Aorta (tissue), 5 donors: ENCODE measurements around the gene CELF4. TPM values are rescaled to one million over a fixed set of nuclear protein-coding genes. Genes with fewer than 3 reads are reported as not detected.

Experiments used
- ATAC-seq: fragments of 200-7000 bp; cut with Tn5 transposase; one replicate; pipeline ENCODE4 v1.9.1; 2022; ENCODE audit warnings: moderate library complexity; ENCODE audit not compliant: low FRiP score
- DNase-seq, 2 donors: peaks; one replicate each; pipeline ENCODE4 v3.0.0-alpha.2; 2020
- H3K27ac ChIP-seq, 2 donors: one replicate each; pipeline ENCODE4 v1.5.1; 2013; ENCODE audit warnings: low read length in 2 of 2, mild to moderate bottlenecking in 2 of 2, moderate library complexity in 2 of 2, control low read depth in 1 of 2, inconsistent platforms in 1 of 2, low read depth in 1 of 2
- H3K27me3 ChIP-seq, 2 donors: one replicate each; pipeline ENCODE4 v1.6.1; 2013; ENCODE audit warnings: control low read depth in 1 of 2, low read length in 1 of 2, mild to moderate bottlenecking in 1 of 2, moderate library complexity in 1 of 2; ENCODE audit not compliant: insufficient read depth in 2 of 2, control insufficient read depth in 1 of 2
- H3K36me3 ChIP-seq, 2 donors: one replicate each; pipeline ENCODE4 v1.6.1; 2013; ENCODE audit warnings: control low read depth in 1 of 2, low read length in 1 of 2, mild to moderate bottlenecking in 1 of 2; ENCODE audit not compliant: insufficient read depth in 2 of 2, control insufficient read depth in 1 of 2
- H3K4me1 ChIP-seq, 2 donors: one replicate each; pipeline ENCODE4 v1.6.1; 2013; ENCODE audit warnings: low read length in 2 of 2, control low read depth in 1 of 2, mild to moderate bottlenecking in 1 of 2, moderate library complexity in 1 of 2; ENCODE audit not compliant: insufficient read depth in 2 of 2, control insufficient read depth in 1 of 2
- H3K4me3 ChIP-seq, 2 donors: one replicate each; pipeline ENCODE4 v1.5.1; 2013; ENCODE audit warnings: low read length in 2 of 2, control low read depth in 1 of 2, mild to moderate bottlenecking in 1 of 2
- H3K9me3 ChIP-seq: one replicate; pipeline ENCODE4 v1.6.1; 2013; ENCODE audit warnings: mild to moderate bottlenecking, low read length; ENCODE audit not compliant: control insufficient read depth
- WGBS, 2 donors: extraction: QIAGEN DNeasy Blood & Tissue Kit; methylation state at CpG; one replicate each; pipeline ENCODE4 v1.1.7; 2013; 5-methylcytosine and 5-hydroxymethylcytosine counted together
- intact Hi-C, 2 donors: fragments of 100-400 bp; cut with DNase I; formaldehyde crosslinking; loops; one replicate each; pipeline versions ENCODE4 v1.14.2 to v1.15.0; 2022
- polyA plus RNA-seq, 2 donors: library from polyadenylated mRNA; stranded (reverse); fragments of 200-250 nt; gene quantifications; one replicate each; pipeline ENCODE4 v1.2.3, GENCODE V29; 2013
- total RNA-seq, 2 donors: library from RNA; stranded (reverse); fragmentation: NEBNext Ultra II Directional; extraction: Animal tissue kit (Norgen Biotek cat#: 25700); gene quantifications; one replicate each; pipeline ENCODE4 v1.2.1, GENCODE V29; 2021
- donor health status: healthy with polysubstance abuse.
- donor health status: Bipolar disorder and iron deficiency.
- donor health status: DM: no; HTN: no; CAD: no.
- donor health status: DM: no; HTN: no; CAD: no.
- donor health status: DM: yes; HTN: yes; CAD: no.

CELF4 gene
- total and polyA plus RNA-seq, 4 donors, result 0.51 TPM; not detected in 3

DNA sequence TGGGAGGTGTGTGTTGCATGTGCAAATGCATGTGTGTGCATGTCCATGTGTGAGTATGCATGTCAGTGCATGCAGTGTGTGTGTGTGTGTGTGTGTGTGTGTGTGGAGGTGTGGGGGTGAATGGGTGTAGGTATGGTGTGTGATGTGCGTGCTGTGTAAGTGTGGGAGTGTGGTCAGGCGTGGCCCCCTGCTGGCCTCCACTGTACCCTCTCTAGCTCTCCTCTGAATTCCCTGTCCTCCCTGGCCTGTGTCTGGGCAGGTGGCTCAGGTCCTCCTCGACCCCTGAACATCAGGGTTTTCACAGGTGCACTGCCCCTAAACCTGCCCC, 230.2 kb downstream of the CELF4 start:
- ATAC-seq, result no peak
- Histone ChIP-seq H3K4me1 (no peaks in the 10 kb centered on the region), H3K9me3 (no peaks in the 10 kb centered on the region), H3K36me3 (no peaks in the 10 kb centered on the region), H3K27ac (no peak overlapping the region), H3K4me3 (no peak overlapping the region), H3K27me3 (no peaks in the 10 kb centered on the region)
- WGBS, 2 donors, result 66 to 74% methylated on average over 3 of the region's 3 CpGs
- intact Hi-C loops, result no loop called here
- DNase-seq, result no peak

- 64 to 68% methylated on average over 23 of the region's 23 CpGs for WGBS, 2 donors
- intact Hi-C loops, result no loop called here
These were observed 230.8 kb downstream of the CELF4 start for GRCh38 chr18:37334631-37335408.

GRCh38 chr18:37332628-37333420, 232.8 kb downstream of the CELF4 start:
- Histone ChIP-seq H3K27me3 (no peaks in the 10 kb centered on the region), H3K36me3 (no peaks in the 10 kb centered on the region), H3K27ac (no peak overlapping the region), H3K4me1 (no peaks in the 10 kb centered on the region), H3K9me3 (no peaks in the 10 kb centered on the region), H3K4me3 (no peak overlapping the region)
- 85 to 86% methylated on average over 17 of the region's 17 CpGs for WGBS, 2 donors
- intact Hi-C loops, result no loop called here
- no peak for DNase-seq
- ATAC-seq, result no peak

More at GRCh38 chr18:37334631-37335408, 230.8 kb downstream of the CELF4 start:
- Histone ChIP-seq H3K27ac (no peak overlapping the region), H3K27me3 (no peaks in the 10 kb centered on the region), H3K9me3 (no peaks in the 10 kb centered on the region), H3K36me3 (no peaks in the 10 kb centered on the region), H3K4me1 (no peaks in the 10 kb centered on the region), H3K4me3 (no peak overlapping the region)
- ATAC-seq (no peak), DNase-seq (no peak)

GRCh38 chr18:37332219-37332618, 233.4 kb downstream of the CELF4 start:
- H3K36me3 ChIP-seq, result no peaks in the 10 kb centered on the region
- H3K27ac ChIP-seq, result no peak overlapping the region
- DNase-seq (no peak), ATAC-seq (no peak)
- H3K4me3 ChIP-seq, result no peak overlapping the region
- intact Hi-C loops, result no loop called here
- H3K4me1 ChIP-seq, result no peaks in the 10 kb centered on the region
- H3K27me3 ChIP-seq, result no peaks in the 10 kb centered on the region
- H3K9me3 ChIP-seq, result no peaks in the 10 kb centered on the region
- WGBS, 2 donors, result 74 to 86% methylated on average over 8 of the region's 8 CpGs

GRCh38 chr18:37330173-37330572, 235.4 kb downstream of the CELF4 start:
- intact Hi-C loops, result no loop called here
- H3K9me3 ChIP-seq, result no peaks in the 10 kb centered on the region
- no peak for ATAC-seq
- DNase-seq, result no peak
- 78 to 81% methylated on average over 7 of the region's 7 CpGs for WGBS, 2 donors
- H3K27ac ChIP-seq, result no peak overlapping the region
- no peak overlapping the region for H3K4me3 ChIP-seq
- no peaks in the 10 kb centered on the region for H3K4me1 ChIP-seq
- H3K27me3 ChIP-seq, result no peaks in the 10 kb centered on the region
- H3K36me3 ChIP-seq, result no peaks in the 10 kb centered on the region

- Histone ChIP-seq H3K4me3 (no peak overlapping the region), H3K27ac (no peak overlapping the region), H3K9me3 (no peaks in the 10 kb centered on the region), H3K36me3 (no peaks in the 10 kb centered on the region), H3K4me1 (no peaks in the 10 kb centered on the region), H3K27me3 (no peaks in the 10 kb centered on the region)
- DNase-seq (no peak), ATAC-seq (no peak)
- intact Hi-C loops, result no loop called here
- 86 to 88% methylated on average over 7 of the region's 7 CpGs for WGBS, 2 donors
These were observed 236.5 kb downstream of the CELF4 start for GRCh38 chr18:37328946-37329719.

GRCh38 chr18:37327063-37327577, 238.5 kb downstream of the CELF4 start:
- intact Hi-C loops, result no loop called here
- 77 to 86% methylated on average over 6 of the region's 6 CpGs for WGBS, 2 donors
- H3K36me3 ChIP-seq, result no peaks in the 10 kb centered on the region
- H3K4me3 ChIP-seq, result no peak overlapping the region
- no peaks in the 10 kb centered on the region for H3K9me3 ChIP-seq
- DNase-seq (no peak), ATAC-seq (no peak)
- no peak overlapping the region for H3K27ac ChIP-seq
- H3K4me1 ChIP-seq, result no peaks in the 10 kb centered on the region
- H3K27me3 ChIP-seq, result no peaks in the 10 kb centered on the region

DNA sequence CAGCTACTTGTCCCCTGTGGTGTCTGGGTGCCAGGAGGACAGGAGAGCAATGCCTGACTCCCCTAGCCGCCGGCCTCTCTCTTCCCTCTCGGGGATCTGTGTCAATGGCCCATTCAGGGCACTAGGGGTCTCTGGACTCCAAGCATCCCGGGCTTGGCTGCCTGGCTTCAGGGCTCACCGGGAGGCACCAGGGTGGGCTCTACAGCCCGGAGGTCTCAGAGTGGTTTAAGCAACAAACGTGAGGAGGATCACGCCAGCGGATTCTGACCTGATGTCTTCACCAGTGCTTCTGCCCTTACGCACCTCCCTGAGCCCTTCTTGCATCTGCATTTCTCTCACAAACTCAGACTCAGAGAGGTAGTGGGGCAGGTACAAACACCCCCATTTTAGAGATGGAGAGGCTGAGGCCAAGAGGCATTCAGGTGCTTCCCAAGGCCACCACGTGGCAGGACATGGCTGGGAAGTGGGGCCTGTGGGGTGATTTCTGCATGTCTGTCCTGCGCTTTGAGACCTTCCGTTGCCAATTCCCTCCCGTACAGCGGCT, 243.0 kb downstream of the CELF4 start:
- Histone ChIP-seq H3K9me3 (no peaks in the 10 kb centered on the region), H3K27me3 (no peaks in the 10 kb centered on the region), H3K4me1 (no peaks in the 10 kb centered on the region), H3K36me3 (no peaks in the 10 kb centered on the region), H3K27ac (no peak overlapping the region), H3K4me3 (no peak overlapping the region)
- intact Hi-C loops, result no loop called here
- WGBS, 2 donors, result 46 to 57% methylated on average over 13 to 15 of the region's 15 CpGs
- no peak for ATAC-seq
- DNase-seq, result peak in 1 of 2 donors; percentile 79
